LoVo (cell line): Measurements from ENCODE around the gene MBNL2.

Experiments
- DNase-seq: peaks from one replicate; pipeline ENCODE4 v3.0.0-alpha.2; 2016; ENCODE audit warnings: low spot score

Gene MBNL2

DNA sequence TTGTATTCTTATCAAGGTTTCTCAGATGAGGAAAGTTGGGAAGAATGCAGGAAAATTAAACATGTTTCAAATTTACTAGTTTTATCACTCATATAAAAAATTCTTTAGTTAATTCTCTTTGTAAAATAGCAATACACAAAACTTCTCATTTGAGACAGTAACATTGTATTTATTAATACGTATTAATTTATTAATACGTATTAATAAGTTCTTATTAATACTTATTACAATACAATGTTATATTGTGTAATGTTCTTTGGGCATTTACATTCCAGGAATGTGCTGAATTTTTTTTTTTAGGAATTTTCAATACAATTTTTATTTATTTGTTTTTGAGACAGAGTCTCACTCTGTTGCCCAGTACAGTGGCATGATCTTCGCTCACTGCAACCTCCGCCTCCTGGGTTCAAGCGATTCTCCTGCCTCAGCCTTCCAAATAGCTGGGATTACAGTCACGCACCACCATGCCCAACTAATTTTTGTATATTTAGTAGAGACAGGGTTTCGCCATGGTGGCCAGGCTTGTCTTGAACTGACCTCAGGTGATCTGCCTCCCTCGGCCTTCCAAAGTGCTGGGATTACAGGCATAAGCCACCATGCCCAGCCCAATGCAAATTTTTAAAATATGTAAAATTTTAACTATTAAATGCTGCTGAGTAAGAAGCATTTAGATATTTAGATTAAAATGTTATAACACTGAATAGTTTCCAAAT is 31.6 kb downstream of the MBNL2 start:
- no peak for DNase-seq

DNA sequence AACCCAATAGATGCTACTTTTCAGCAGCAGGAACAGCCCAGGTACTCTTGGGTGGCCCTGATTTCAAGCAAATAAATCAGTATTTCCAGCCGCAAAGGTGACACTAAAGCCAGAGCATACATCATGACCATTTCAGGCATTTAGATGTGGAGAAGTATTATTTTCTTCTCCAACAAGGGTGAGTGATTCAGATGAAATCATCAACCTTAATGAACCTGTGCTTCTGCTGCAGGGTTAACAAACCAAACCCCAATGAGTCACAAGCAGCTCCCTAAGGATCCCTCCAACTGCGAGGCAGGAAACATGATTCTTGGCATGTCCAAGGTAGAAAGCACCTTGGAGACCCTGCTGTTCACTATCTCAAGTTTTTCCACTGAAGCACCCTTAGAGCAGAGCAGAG is 32.7 kb downstream of the MBNL2 start:
- peak; percentile 68 for DNase-seq

DNA sequence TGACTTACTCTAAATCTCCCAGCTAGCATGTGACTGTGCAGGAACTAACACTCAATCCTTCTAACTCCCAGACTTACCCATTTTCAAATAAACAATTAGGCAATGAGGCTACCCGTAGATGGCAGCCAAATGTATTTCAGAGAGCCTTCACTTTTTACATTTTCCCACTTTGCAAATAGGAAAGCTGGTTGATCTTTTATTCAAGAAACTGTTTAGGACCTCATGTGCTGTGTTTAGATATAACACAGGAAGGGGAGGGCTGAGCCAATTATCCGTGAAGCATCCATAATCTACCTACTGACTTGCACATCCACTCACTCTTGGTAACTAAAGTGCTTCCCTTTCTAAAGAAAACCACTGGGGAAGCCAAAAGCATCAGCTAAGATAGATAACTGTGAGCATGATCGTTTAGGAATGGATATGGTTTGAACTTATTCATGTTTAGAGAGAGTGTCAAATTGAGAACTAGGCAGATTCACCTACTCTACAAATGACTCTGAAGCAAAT is 33.4 kb downstream of the MBNL2 start:
- no peak for DNase-seq

DNA sequence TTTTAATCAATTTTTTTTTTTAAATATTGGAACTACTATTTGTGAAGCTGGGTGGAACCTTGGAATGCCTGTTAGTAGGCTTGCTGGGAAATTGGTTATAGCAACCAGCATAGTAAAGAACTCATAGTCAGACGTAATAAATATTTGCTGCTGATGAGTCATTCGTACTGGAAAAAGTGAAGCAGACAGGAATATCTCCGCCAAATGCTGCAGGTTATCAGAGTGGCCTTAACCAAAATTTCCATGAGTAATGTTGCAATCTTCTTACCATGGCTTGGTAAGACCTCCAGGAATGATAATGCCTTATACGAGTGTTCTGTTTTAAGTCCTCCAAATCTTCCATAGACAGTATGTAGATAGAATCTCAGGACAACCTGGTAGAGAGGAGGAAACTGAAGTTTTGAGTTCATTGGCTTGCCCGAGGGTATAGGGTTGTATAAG is 34.2 kb downstream of the MBNL2 start:
- DNase-seq: peak; percentile 89

DNA sequence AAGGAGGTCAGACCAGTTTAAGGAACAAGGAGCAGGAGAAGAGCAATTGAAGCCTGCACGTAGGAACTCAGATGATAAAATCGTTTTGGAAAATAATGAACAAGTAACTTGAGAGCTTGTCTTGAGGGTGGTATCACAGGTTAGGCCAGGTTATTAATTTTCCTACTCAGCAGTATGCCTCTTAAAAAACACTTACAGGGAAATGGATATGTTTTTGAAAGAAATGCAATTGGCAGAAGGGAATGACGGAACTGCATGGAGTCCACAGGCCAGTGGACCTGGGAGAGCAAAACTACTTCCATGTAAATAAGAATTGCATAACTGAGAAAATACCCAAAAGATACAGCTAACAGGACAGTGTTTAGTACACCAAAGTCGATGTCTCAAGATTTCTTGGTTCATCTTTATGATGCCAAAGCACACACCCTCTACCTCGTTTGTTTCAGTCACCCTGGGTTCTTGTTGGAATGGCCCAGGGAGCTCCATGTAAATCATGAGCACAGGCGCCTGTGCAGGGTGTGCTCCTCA is 35.2 kb downstream of the MBNL2 start:
- DNase-seq: no peak

DNA sequence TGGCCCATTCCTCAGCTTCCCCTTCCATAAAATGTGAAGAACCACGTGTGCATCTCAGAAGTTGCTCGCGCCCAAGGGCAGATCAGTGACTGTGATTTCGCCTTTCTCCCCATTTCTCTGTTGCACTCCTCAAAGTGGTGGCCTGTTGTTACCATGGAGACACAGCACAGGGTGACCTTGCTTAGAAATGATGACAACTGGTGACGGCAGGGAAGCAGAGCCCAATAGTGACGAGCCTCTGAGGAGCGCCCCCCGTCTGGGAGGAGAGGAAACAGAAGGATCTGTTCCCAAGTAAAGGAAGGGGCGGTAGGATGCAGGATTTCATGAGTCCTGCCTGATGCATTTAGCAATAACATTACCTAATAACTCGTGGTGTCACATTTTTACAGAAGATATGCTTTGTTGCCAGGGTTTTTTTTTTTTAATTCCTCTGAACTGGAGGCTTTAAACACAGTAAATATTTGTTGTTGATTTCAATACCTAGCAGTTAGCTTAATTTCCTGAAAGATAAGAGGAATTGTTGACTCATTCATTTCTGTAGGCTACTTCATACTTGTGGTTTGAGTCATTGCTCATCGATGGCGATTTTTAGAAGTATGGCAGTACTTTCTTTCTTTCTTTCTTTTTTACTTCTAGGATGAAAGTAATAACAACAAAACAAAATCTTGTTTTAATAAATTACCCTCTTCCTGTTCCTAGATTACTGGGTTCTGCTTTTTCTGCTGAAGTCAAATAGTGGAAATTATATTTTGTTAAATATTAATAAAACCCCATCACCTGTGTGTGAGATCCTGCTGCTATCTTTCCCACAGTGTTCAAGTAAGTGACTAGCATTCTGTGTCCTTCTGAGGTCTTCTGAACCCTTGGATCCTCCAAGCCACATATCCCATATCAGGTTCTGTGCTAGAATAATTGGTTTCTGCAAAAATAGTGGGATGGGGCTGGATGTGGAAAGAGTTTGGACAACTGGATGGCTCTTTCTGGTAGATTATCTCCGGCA is 36.0 kb downstream of the MBNL2 start:
- DNase-seq: peak; percentile 82

DNA sequence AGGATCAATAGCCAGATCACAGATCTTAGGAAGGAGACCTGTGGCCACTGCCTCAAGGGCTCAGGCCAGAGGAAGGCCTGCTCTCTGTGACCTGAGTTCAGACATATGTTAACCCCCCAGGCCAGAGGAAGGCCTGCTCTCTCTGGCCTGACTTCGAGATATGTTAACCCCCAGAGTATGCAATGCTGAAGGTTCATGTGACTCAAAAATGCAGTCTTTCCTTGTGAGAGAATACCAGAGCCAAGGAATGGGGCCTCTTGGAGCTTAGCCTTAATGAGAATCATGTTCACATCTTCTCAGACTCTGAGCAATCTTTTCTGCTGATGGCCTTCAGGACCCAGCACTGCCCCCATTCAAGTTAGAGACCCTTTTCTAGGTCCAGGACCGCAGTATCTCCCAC is 36.7 kb downstream of the MBNL2 start:
- no peak for DNase-seq

DNA sequence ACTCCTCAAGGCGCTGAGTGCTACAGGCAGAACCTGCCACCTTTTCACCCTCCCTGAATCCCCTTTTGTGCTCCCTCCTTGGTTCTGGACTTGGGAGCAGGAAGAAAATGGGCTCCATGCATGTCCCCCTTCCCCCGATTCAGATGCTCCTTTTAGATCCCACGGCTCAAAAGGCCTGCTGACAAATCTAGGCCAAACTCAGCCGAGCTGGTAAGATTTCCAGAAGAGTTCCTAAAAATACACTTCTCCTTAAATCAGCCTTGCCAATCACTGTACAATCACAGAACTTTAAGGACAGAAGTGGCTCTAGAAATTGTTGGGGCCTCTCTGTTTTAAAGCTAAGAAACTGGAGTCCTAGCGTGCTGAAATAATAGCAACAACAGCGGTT is 37.3 kb downstream of the MBNL2 start:
- DNase-seq: no peak

DNA sequence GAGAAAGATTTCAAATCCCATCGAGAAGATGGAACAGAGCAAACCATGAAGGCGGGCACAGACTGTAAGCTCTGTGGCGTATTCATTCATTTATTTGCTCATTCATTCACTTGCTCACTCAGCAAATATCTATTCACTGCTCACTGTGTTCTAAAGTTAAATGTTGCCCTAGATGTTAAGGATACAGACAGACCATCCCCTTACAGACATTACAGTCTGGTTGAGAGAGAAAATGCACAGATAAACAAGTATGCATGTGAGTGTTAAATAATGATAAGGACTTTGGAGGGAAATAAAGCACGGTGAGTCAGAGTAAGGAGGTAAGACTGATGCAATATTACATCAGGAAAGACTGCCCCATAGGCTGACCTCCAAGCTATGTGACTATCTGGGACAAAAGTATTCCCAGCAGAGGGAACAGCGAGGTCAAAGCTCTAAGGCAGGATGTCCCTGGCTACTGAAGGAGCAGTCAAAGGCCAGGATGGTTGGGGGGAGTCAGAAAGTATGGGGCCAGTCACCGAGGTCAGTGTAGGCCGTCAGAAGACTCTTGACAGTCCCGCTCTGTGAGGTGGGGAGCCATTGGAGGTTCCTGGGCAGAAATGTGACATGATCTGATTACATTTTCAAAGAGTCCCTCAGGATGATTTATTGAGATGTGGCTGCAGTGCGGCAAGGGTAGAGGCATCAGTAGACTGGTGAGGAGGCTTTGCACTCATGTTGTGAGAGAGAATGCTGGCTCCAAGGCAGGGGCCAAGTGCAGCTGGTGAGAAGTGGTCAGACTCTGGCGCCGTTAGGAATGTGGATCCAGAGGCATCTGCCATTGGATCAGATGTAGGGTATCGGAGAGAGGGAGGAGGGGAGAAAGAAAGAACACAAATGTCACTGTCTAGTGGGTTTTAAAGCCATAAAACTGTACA is 37.9 kb downstream of the MBNL2 start:
- DNase-seq: peak; percentile 78

DNA sequence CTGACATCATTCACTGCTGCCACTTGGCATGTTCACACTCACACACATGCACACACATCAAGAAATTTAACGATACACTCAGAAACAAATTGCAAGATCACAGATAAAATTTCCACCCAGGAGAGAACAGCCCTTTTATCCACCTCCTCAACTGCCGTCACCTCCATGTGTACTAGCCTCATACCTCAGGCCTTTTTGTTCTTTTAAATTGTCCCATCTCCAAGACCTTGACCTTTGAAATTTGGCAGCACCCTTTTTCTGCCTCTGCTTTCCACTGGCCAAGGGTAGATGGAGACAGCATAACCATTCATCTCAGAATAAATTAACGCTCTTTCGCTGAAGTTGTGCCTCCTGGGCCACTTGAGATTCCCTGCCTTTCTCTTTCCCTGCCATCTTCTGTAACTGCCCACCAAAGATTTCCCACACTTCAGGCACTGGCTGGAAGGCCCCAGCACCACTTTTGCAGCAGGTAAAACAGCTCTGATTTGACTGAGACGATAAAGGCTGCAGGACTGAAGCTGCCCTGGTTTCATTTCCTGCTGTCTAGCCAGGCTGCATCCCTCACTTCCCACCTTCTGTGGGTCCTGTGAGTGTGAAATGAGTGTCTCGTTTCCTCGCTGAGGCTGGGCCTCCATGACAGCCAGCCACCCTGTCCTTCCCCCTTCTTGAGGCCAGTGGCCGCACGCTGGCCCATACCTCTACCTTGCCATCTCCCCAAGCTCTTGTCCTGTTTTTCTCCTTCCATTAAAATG is 39.3 kb downstream of the MBNL2 start:
- no peak for DNase-seq

DNA sequence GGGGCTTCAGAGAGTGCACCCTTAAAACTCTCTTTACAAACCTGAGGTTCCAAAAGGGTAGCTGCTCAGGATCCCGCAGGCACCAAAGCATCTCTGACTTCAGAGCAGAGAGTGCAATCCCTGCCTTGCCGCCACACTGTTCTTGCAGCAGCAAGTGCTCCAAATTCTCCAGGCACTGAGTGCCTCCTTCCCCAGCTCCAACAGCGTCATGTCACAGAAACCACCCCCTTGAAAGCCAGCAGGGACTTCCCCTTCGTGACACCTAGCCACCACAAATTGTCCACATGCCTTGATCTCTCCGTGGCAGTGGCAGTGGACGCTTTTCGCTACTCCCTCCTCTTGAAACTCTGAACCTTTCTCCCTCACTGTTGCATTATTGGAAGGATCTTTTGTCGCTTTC is 39.9 kb downstream of the MBNL2 start:
- DNase-seq: no peak

DNA sequence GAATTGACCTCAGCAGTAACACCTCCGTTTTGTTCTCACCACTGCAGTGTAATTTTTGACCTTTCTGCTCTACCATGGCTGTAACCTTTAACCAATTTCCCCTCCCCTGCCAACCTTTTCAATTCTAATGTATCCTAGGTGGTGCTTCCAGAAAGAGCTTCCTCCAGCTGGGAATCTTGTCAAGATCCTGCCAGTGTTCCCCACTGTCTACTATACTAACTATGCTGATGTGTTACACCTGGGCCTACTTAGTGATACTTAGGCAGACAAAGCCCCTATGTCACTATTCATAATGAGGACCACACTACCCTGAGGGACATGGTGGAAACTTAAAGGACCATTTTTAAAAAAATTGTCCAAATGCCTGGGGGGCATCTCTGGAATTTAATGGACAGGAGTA is 41.0 kb downstream of the MBNL2 start:
- DNase-seq: no peak

DNA sequence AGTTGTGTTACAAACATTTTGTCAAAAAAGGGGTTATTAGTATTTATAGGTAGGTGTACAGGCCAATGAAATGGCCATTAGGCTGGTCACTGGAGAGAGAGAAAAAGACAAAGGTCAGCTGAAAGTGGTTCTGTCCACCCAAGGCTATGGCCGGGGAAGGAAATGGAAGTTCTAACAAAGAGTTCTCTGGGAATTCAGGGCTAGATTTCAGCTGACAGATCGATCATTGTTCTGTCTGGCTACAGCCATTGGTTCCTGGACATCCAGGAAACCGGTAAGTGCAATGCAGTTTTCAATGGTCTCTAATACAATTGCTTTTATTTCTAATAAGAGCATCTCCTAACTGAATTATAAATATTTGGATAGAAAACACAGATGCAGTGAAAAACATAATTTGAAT is 42.5 kb downstream of the MBNL2 start:
- DNase-seq: no peak

DNA sequence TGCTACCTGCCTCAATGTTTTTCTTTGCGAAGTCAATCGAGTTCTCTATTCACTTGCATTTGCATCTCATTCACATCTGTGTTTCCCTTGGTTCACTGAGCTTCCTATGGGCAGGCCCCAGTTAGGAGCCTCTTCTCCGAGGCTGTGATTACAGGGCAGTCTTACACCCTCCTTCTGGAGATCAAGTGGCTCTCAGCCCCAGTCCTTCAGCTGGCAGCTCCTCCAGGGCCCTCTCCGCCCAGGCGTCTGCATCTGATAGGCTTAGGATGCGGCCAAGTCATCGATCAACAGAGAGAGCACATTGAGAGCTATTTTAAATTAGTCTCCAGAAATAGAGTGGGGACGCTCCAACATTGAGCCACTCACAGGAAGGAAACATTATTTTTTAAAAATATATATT is 44.2 kb downstream of the MBNL2 start:
- DNase-seq: no peak

DNA sequence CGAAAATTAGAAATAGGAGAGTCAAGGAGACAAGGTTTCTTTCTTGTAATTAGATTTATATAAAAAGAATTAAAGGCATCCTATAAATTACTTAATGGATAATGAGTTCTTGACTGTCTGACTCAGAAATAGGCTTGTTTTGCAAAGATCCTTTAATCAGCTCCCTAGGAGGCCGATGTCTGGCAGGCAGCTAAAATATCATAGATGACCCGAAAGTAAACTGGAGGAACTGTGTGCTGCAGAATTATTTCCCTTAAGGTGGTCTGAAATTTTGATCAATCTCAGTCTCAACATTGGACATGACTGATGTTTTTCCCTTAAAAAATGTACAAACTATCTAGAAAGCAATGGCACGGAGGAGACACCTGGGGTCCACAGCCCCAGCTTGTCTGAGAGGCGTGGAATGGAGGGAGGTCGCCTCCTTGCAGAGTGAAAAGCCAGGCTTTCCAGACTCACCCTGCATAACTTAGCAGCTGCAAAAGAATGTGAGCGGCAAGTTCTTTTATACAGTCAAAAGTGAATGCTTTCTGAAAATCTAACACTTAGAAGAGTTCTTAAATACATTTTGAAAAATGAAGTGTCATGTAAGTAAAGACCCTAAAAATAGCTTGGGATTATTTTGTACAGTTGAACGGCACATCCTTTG is 44.8 kb downstream of the MBNL2 start:
- DNase-seq: no peak

DNA sequence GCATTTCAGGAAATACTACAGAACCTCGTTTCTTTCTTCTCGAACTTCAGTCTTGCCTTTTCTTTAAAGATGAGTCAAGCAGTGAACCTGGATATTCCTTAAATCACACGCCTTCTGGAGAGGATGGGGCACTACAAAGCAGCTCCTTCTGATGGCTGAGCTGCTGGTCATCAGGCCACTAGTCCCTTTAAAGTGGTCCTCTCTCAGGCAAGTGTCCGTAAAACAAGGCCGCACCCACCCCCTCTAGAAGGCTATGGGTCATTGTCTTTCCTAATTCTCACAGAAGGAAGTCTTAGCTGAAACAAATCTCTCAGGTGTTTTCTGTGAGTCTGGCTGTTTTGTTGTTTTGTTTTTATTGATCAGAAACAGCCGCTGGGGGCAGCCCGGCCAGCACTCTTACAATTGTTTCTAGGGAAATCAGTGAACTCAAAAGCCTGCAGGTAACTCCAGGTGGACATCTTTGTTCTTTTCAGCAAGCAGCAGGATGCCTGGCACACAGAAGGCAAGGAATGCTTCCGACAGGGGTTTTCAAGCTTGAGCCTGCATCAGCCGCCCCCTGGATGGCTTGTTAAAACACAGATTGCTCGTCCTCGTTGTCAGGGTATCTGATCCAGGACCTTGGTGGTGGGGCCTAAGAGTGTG is 45.4 kb downstream of the MBNL2 start:
- no peak for DNase-seq

DNA sequence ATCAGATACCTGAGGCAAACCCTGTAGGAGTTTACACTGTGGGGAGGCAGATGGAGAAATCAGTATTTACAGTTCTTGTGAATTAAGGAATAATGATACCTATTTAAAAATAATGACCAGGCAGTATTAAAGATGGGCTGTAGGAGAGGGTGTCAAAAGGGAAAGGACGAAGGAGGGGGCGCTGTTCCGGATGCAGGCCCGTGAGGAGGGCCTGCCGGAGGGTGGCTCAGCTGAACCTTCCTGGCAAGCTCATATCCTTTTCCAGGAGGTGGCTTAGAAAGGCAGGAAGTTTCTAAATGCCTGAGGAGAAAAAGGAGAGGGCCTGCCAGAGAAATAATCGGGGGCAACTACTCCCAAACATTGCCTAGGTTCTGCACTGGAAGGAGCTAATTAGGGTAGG is 46.6 kb downstream of the MBNL2 start:
- DNase-seq: no peak

DNA sequence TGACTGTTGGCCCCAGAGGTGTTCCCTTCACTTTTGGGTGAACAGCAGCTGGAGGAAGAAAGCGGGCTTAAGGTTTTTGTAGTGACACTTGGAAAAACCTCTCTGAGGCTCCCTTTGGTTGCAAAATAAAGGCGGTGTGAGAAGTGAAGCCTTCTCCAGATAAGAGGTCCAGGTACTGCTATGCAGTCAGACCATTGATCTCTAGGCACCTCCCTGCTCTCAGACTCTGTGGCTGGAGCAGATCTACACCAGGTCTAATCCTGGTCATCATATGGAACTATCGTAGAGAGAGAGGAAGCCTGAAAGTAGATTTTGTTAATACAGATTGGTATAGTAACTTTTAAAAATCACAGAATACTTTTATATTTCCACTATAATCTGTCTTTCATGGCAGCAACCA is 47.5 kb downstream of the MBNL2 start:
- no peak for DNase-seq

DNA sequence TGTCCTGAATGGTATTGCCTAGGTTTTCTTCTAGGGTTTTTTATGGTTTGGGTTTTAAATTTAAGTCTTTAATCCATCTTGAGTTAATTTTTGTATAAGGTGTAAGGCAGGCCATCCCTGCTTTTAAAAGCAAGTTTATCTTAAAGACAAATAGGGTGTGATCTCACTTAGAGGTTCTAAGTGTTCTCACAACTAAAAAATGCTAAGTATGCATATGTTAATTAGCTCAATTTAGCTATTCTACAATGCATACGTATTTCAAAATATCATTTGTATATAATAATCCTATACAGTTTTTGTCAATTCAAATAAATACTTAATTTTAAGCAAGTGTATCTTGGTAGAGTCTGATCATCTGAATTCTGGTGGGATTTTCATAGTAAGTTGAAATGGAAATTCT is 50.4 kb downstream of the MBNL2 start:
- no peak for DNase-seq

DNA sequence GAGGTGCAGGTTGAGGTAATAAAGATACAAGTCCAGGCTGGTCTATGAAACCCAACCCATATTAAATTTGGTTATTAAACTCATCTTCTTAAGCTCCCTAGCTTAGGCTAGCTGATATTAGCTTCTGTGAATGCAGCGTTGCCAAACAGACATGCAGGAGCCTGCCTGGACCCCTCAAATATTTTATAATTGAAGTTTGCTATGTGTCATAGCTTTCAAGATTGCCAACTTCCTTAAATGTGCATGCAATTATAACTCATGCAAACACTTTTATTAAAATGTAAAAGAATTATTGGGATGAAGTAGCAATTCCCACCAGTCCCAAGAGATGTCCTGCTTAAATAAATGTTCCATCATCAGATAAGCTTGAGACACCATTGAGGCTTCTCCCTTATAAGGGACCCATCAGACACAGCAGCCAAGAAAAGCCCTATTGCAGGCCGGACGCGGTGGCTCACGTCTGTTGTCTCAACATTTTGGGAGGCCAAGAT is 51.3 kb downstream of the MBNL2 start:
- no peak for DNase-seq
